Loucy (cell line): ENCODE data around the gene CORO2A.

Source experiments
- H2AFZ ChIP-seq: fragments of 200-600 bp; sonication (generic); 2 replicates; pipeline ENCODE4 v1.6.0; 2016; ENCODE audit warnings: antibody characterized with exemption, mild to moderate bottlenecking, low read length, moderate library complexity
- H3F3A ChIP-seq: fragments of 200-600 bp; 2 replicates; pipeline ENCODE4 v1.6.0; 2016; ENCODE audit warnings: antibody characterized with exemption, low read depth, mild to moderate bottlenecking
- H3K27me3 ChIP-seq: fragments of 200-600 bp; sonication (generic); 2 replicates; pipeline ENCODE4 v1.6.1; 2014; ENCODE audit warnings: low read length, mild to moderate bottlenecking; ENCODE audit not compliant: insufficient read depth, poor library complexity, severe bottlenecking
- H3K36me3 ChIP-seq: fragments of 200-600 bp; sonication (generic); 2 replicates; pipeline ENCODE4 v1.6.1; 2016; ENCODE audit warnings: low read length; ENCODE audit not compliant: insufficient read depth
- H3K4me1 ChIP-seq: fragments of 200-600 bp; sonication (generic); 2 replicates; pipeline ENCODE4 v1.5.1; 2014; ENCODE audit warnings: low read length, mild to moderate bottlenecking; ENCODE audit not compliant: insufficient read depth, poor library complexity, severe bottlenecking
- H3K4me2 ChIP-seq: fragments of 200-600 bp; sonication (generic); 2 replicates; pipeline ENCODE4 v1.6.0; 2014; ENCODE audit warnings: antibody characterized with exemption, low read length, low read depth, mild to moderate bottlenecking; ENCODE audit not compliant: poor library complexity, severe bottlenecking
- H3K4me3 ChIP-seq: fragments of 200-600 bp; sonication (generic); 2 replicates; pipeline ENCODE4 v1.5.1; 2014; ENCODE audit warnings: low read length, mild to moderate bottlenecking, mixed read lengths; ENCODE audit not compliant: poor library complexity, severe bottlenecking
- H3K79me2 ChIP-seq: fragments of 200-600 bp; sonication (generic); 2 replicates; pipeline ENCODE4 v1.6.1; 2014; ENCODE audit warnings: low read length; ENCODE audit not compliant: insufficient read depth
- H3K9ac ChIP-seq: fragments of 200-600 bp; sonication (generic); 2 replicates; pipeline ENCODE4 v1.6.0; 2014; ENCODE audit warnings: mild to moderate bottlenecking, low read depth, low read length, moderate library complexity; ENCODE audit not compliant: poor library complexity, severe bottlenecking
- H3K9me2 ChIP-seq: fragments of 200-600 bp; sonication (generic); replicated peaks from 2 replicates; pipeline ENCODE4 v1.6.1; 2016; ENCODE audit warnings: low read depth, low read length, mixed read lengths
- H3K9me3 ChIP-seq: fragments of 200-600 bp; sonication (generic); 2 replicates; pipeline ENCODE4 v1.6.1; 2014; ENCODE audit warnings: mild to moderate bottlenecking, antibody characterized with exemption, low read length, low read depth; ENCODE audit not compliant: insufficient read depth
- H4K20me1 ChIP-seq: fragments of 200-600 bp; sonication (generic); 2 replicates; pipeline ENCODE4 v1.6.0; 2014; ENCODE audit warnings: antibody characterized with exemption, low read length, mild to moderate bottlenecking; ENCODE audit not compliant: insufficient read depth, poor library complexity, severe bottlenecking
- EZH2phosphoT487 ChIP-seq: fragments of 200-600 bp; IDR thresholded peaks from 2 replicates; pipeline ENCODE4 v1.6.1; 2018; ENCODE audit warnings: antibody characterized with exemption, mild to moderate bottlenecking, moderate library complexity, borderline replicate concordance
- TF ChIP-seq, protein P1 (sequence below): fragments of 200-600 bp; sonication (generic); conservative IDR thresholded peaks from 2 replicates; pipeline ENCODE4 v1.5.1; 2014; ENCODE audit warnings: mild to moderate bottlenecking, antibody characterized with exemption, low read length

CORO2A gene

DNA sequence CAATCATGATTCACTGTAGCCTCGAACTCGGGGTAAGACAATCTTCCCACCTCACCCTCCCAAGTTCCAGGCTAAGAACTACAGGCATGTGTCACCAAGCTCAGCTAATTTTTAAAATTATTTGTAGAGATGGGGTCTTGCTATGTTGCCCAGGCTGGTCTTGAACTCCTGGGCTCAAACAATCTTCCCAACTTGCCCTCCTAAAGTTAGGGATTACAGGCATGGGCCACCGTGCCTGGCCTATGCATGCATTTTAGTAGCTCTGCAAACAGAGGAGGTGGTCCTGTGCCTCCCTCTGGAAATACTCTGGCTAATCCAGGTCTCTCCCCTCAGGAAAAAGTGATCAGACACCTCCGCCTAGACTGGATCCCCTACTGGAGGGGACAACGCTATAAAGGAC, 51.9 kb downstream of the CORO2A start:
- no peaks in the 10 kb centered on the region for H3K27me3 ChIP-seq
- no peak overlapping the region for H3K4me3 ChIP-seq
- no peak overlapping the region for H2AFZ ChIP-seq
- TF ChIP-seq EZH2phosphoT487 = no peak
- TF ChIP-seq, protein P1, sequence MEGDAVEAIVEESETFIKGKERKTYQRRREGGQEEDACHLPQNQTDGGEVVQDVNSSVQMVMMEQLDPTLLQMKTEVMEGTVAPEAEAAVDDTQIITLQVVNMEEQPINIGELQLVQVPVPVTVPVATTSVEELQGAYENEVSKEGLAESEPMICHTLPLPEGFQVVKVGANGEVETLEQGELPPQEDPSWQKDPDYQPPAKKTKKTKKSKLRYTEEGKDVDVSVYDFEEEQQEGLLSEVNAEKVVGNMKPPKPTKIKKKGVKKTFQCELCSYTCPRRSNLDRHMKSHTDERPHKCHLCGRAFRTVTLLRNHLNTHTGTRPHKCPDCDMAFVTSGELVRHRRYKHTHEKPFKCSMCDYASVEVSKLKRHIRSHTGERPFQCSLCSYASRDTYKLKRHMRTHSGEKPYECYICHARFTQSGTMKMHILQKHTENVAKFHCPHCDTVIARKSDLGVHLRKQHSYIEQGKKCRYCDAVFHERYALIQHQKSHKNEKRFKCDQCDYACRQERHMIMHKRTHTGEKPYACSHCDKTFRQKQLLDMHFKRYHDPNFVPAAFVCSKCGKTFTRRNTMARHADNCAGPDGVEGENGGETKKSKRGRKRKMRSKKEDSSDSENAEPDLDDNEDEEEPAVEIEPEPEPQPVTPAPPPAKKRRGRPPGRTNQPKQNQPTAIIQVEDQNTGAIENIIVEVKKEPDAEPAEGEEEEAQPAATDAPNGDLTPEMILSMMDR = no peak
- no peak overlapping the region for H3K9ac ChIP-seq
- no peaks in the 10 kb centered on the region for H3K36me3 ChIP-seq
- H3K4me2 ChIP-seq = no peak overlapping the region
- H3K9me2 ChIP-seq = no peaks in the 10 kb centered on the region
- no peaks in the 10 kb centered on the region for H3K4me1 ChIP-seq
- H3K9me3 ChIP-seq = no peaks in the 10 kb centered on the region
- no peaks in the 10 kb centered on the region for H4K20me1 ChIP-seq
- no peaks in the 10 kb centered on the region for H3K79me2 ChIP-seq
- no peaks in the 10 kb centered on the region for H3F3A ChIP-seq

DNA sequence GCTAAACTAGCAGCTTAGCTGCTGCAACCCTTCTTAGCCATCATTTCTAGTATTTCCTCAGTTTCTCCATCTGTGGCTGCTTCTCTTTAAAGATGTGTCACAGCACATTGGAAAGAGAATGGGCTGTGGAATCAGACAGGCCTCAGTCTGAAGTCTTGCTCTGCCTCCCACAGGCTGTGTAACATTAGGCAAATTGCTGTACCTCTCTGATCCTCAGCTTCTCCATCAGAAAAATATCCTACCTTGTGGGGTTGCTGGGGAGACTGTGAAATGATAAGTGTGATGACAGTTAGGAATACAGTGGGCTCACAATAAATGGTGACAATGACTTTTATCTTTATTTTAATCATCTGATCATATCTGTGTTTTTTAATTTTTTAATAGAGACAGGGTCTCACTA, 55.9 kb downstream of the CORO2A start:
- no peak overlapping the region for H3K4me3 ChIP-seq
- TF ChIP-seq EZH2phosphoT487 = no peak
- H3K27me3 ChIP-seq = no peaks in the 10 kb centered on the region
- H3K9me2 ChIP-seq = no peaks in the 10 kb centered on the region
- H3K79me2 ChIP-seq = no peaks in the 10 kb centered on the region
- no peak overlapping the region for H2AFZ ChIP-seq
- H3K9me3 ChIP-seq = no peaks in the 10 kb centered on the region
- no peaks in the 10 kb centered on the region for H3K36me3 ChIP-seq
- no peaks in the 10 kb centered on the region for H3F3A ChIP-seq
- H3K9ac ChIP-seq = no peak overlapping the region
- H3K4me2 ChIP-seq = no peak overlapping the region
- H3K4me1 ChIP-seq = no peaks in the 10 kb centered on the region
- H4K20me1 ChIP-seq = no peaks in the 10 kb centered on the region

DNA sequence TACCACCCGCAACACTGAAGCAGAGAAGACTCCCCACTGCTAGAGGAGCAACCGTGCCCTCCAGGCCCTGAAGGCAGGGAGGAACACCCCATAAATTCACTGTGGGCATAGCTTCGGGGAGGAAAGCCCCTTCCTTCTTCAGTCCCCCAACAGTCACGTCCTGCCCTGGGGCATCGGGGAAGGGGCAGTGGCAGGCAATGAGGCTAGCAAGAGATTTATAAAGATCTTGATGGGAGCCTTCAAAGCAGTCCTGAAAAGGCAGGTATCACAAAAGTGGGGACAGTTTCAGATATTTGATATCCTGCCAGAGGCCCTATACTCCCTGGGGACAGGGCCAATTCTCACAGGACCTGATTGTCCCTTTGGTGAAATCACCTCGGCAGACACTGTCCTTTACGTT, 56.5 kb downstream of the CORO2A start:
- no peak for TF ChIP-seq EZH2phosphoT487
- TF ChIP-seq, protein P1 = no peak
- Histone ChIP-seq H3K9me2 (no peaks in the 10 kb centered on the region), H3K36me3 (no peaks in the 10 kb centered on the region), H3F3A (no peaks in the 10 kb centered on the region), H2AFZ (no peak overlapping the region), H3K9me3 (no peaks in the 10 kb centered on the region), H3K9ac (no peak overlapping the region), H3K27me3 (no peaks in the 10 kb centered on the region), H3K4me3 (no peak overlapping the region), H3K4me2 (no peak overlapping the region), H3K79me2 (no peaks in the 10 kb centered on the region), H4K20me1 (no peaks in the 10 kb centered on the region), H3K4me1 (no peaks in the 10 kb centered on the region)

DNA sequence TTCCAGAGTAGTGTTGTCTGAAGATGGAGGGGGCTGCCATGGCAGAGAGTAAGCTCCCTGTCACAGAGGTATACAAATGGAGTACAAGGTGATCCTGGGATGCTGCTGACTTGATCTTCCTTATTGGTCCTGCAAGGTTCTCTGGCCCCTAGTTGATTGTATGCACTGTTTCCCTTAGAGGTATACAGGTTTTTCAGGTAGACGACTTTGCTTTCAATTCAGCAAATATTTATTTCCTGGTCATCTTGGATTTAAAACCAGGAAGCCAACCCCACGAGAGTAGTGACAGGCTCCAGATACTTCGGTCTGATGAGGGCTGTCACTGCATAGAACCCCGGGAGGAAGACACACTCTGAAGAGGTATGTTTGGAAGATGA, 56.9 kb downstream of the CORO2A start:
- no peaks in the 10 kb centered on the region for H4K20me1 ChIP-seq
- H3K27me3 ChIP-seq = no peaks in the 10 kb centered on the region
- no peaks in the 10 kb centered on the region for H3K9me2 ChIP-seq
- no peaks in the 10 kb centered on the region for H3F3A ChIP-seq
- no peak overlapping the region for H3K4me2 ChIP-seq
- no peaks in the 10 kb centered on the region for H3K36me3 ChIP-seq
- no peaks in the 10 kb centered on the region for H3K9me3 ChIP-seq
- H3K79me2 ChIP-seq = no peaks in the 10 kb centered on the region
- TF ChIP-seq EZH2phosphoT487 = no peak
- TF ChIP-seq, protein P1 = no peak
- H2AFZ ChIP-seq = no peak overlapping the region
- no peak overlapping the region for H3K4me3 ChIP-seq
- no peaks in the 10 kb centered on the region for H3K4me1 ChIP-seq
- H3K9ac ChIP-seq = no peak overlapping the region
